Caco-2 (cell line): ENCODE measurements around the gene HYAL3. TPM values are rescaled to one million over a fixed set of nuclear protein-coding genes. Genes with fewer than 3 reads are reported as not detected.
"Not testable (repeated sequence)": the region's sequence is repeated elsewhere in the genome, so short reads cannot be mapped to it uniquely, and the experiment has no call there.

Source experiments
- BruUV-seq: library from RNA; stranded (reverse); fragments of 400-500 nt; replicated peaks from 2 replicates; lab custom pipeline; 2021; lab: Mats Ljungman, UMichigan
- CTCF ChIA-PET: fragments of 300-600 bp; sonication (Branson Sonifier 250); formaldehyde crosslinking; loops from one replicate; lab custom pipeline; 2022; ENCODE audit warnings: antibody characterized with exemption; lab: Charles Lee
- POLR2A ChIA-PET: fragments of 300-600 bp; sonication (Branson Sonifier 250); formaldehyde crosslinking; loops from one replicate; lab custom pipeline; 2022; ENCODE audit warnings: antibody characterized with exemption; lab: Charles Lee
- DNase-seq, 2 experiments: peaks; one replicate each; pipeline versions ENCODE4 v3.0.0 to v3.0.0-alpha.2; 2020 to 2022
- H3K27me3 ChIP-seq: replicated peaks from 2 replicates; pipeline ENCODE4 v1.6.0; 2011; ENCODE audit warnings: low read length; ENCODE audit not compliant: control insufficient read depth, insufficient read depth
- H3K36me3 ChIP-seq: 2 replicates; pipeline ENCODE4 v1.5.1; 2011; ENCODE audit warnings: low read length; ENCODE audit not compliant: control insufficient read depth, insufficient read depth
- H3K4me1 ChIP-seq: fragments of 250-450 bp; sonication (Bioruptor Pico); 2 replicates; pipeline ENCODE4 v1.5.1; 2020; ENCODE audit warnings: mild to moderate bottlenecking
- H3K4me3 ChIP-seq: 2 replicates; pipeline ENCODE4 v1.5.1; 2011; ENCODE audit warnings: low read depth, mild to moderate bottlenecking, control low read depth, low read length
- H3K9me3 ChIP-seq: fragments of 250-450 bp; sonication (Bioruptor Pico); 2 replicates; pipeline ENCODE4 v1.5.1; 2020; ENCODE audit warnings: mild to moderate bottlenecking, moderate library complexity
- H3K27ac Mint-ChIP-seq: one replicate; pipeline ENCODE4 v1.8.0; 2022; ENCODE audit warnings: mixed read lengths; ENCODE audit not compliant: unreplicated experiment
- H3K27me3 Mint-ChIP-seq: one replicate; pipeline ENCODE4 v1.8.0; 2022; ENCODE audit warnings: mixed read lengths; ENCODE audit not compliant: insufficient read depth, unreplicated experiment
- H3K36me3 Mint-ChIP-seq: one replicate; pipeline ENCODE4 v1.8.0; 2022; ENCODE audit warnings: mild to moderate bottlenecking, mixed read lengths; ENCODE audit not compliant: insufficient read depth, unreplicated experiment
- H3K4me1 Mint-ChIP-seq: one replicate; pipeline ENCODE4 v1.8.0; 2022; ENCODE audit warnings: low read depth, mixed read lengths; ENCODE audit not compliant: unreplicated experiment
- H3K4me3 Mint-ChIP-seq: one replicate; pipeline ENCODE4 v1.8.0; 2022; ENCODE audit warnings: mild to moderate bottlenecking, moderate library complexity, mixed read lengths; ENCODE audit not compliant: unreplicated experiment
- H3K9me3 Mint-ChIP-seq: one replicate; pipeline ENCODE4 v1.8.0; 2022; ENCODE audit warnings: mixed read lengths; ENCODE audit not compliant: unreplicated experiment
- intact Hi-C: fragments of 100-400 bp; cut with micrococcal nuclease; formaldehyde crosslinking; loops from one replicate; pipeline ENCODE4 v1.10.0; 2022; ENCODE audit not compliant: unreplicated experiment
- total RNA-seq: library from RNA; stranded (reverse); gene quantifications from 2 replicates; pipeline ENCODE4 v1.2.3, GENCODE V29; 2022
- TF ChIP-seq, protein P1 (sequence below), 2 experiments: fragments of 200-600 bp in 1 of 2; IDR thresholded peaks; 1 replicate in 1 of 2; 2 replicates in 1 of 2; pipeline versions ENCODE4 v1.5.1 to v1.8.0; 2011 to 2022; ENCODE audit warnings: antibody characterized with exemption in 1 of 2, control low read depth in 1 of 2, inconsistent platforms in 1 of 2, low read depth in 1 of 2, low read length in 1 of 2, mild to moderate bottlenecking in 1 of 2, moderate library complexity in 1 of 2; ENCODE audit not compliant: insufficient read depth in 1 of 2, severe bottlenecking in 1 of 2, unreplicated experiment in 1 of 2

The HYAL3 gene
- total RNA-seq, 1 experiment from 2014 or later: 5.2 TPM

DNA sequence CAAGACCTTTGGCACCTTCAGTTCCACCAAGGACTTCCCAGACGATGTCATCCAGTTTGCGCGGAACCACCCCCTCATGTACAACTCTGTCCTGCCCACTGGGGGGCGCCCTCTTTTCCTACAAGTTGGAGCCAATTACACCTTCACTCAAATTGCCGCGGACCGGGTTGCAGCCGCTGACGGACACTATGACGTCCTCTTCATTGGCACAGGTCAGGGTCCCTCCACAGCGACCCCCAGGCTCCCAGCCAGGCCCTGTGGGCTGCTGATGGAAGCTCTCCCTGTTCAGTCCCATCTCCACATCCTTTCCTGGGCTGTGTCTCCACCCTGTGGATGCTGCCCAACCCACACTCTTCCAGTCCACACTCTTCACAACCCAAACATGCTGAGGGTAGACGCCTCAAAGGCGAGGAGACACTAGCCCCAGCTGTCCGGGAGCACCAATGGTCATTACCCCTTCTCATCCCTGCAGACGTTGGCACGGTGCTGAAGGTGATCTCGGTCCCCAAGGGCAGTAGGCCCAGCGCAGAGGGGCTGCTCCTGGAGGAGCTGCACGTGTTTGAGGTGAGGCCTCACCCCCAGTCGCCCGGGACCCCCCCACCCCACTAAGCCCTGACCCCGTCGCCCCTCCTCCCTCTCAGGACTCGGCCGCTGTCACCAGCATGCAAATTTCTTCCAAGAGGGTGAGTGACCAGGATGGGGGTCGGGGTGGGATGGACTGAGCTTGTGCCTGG lies 24.7 kb downstream of the HYAL3 start:
- H3K9me3 Mint-ChIP-seq: no peaks in the 10 kb centered on the region
- H3K9me3 ChIP-seq: no peaks in the 10 kb centered on the region
- BruUV-seq: no TSS peak
- no peaks in the 10 kb centered on the region for H3K27me3 ChIP-seq
- H3K4me1 ChIP-seq: peaks cover 41% of the 10 kb centered on the region
- ChIA-PET CTCF (interaction anchor here (0.6 to 1.3 kb wide), 2 partner anchors 16 to 114 kb away, joined by 4 to 8 read pairs; no protein-coding TSS in a partner anchor), POLR2A (no interaction called here)
- peak in 1 of 2 experiments; percentile 70 for DNase-seq
- intact Hi-C loops: loop anchor here (1.0 kb wide), 1 partner anchor 50 kb away; no protein-coding TSS in a partner anchor
- no peaks in the 10 kb centered on the region for H3K27me3 Mint-ChIP-seq
- H3K27ac Mint-ChIP-seq: peak overlapping the region; percentile 18
- H3K4me1 Mint-ChIP-seq: peaks cover 19% of the 10 kb centered on the region
- H3K4me3 Mint-ChIP-seq: no peak overlapping the region
- peaks cover 2% of the 10 kb centered on the region for H3K36me3 ChIP-seq
- no peak overlapping the region for H3K4me3 ChIP-seq
- H3K36me3 Mint-ChIP-seq: peaks cover 8% of the 10 kb centered on the region
- TF ChIP-seq, protein P1, sequence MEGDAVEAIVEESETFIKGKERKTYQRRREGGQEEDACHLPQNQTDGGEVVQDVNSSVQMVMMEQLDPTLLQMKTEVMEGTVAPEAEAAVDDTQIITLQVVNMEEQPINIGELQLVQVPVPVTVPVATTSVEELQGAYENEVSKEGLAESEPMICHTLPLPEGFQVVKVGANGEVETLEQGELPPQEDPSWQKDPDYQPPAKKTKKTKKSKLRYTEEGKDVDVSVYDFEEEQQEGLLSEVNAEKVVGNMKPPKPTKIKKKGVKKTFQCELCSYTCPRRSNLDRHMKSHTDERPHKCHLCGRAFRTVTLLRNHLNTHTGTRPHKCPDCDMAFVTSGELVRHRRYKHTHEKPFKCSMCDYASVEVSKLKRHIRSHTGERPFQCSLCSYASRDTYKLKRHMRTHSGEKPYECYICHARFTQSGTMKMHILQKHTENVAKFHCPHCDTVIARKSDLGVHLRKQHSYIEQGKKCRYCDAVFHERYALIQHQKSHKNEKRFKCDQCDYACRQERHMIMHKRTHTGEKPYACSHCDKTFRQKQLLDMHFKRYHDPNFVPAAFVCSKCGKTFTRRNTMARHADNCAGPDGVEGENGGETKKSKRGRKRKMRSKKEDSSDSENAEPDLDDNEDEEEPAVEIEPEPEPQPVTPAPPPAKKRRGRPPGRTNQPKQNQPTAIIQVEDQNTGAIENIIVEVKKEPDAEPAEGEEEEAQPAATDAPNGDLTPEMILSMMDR (IDR thresholded peaks at IDR 0.05; ENCODE audit: insufficient read depth in 1 of 2, low read depth in 1 of 2, low read length in 1 of 2, severe bottlenecking in 1 of 2, unreplicated experiment in 1 of 2): peak; percentile 54 to 74

DNA sequence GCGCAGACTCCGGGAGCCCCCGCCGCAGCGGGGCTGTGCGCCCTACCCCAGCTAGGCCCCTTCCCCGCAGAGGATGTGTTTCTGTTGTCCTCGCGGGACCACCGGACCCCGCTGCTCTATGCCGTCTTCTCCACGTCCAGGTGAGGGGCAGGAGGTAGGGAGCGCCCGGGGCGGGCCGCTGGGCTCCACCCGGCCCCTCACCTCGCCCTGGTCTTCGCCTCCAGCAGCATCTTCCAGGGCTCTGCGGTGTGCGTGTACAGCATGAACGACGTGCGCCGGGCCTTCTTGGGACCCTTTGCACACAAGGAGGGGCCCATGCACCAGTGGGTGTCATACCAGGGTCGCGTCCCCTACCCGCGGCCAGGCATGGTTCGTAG lies 25.5 kb downstream of the HYAL3 start:
- Mint-ChIP-seq H3K27ac (peak overlapping the region; percentile 18), H3K36me3 (peaks cover 8% of the 10 kb centered on the region), H3K9me3 (no peaks in the 10 kb centered on the region), H3K4me3 (no peak overlapping the region), H3K27me3 (no peaks in the 10 kb centered on the region), H3K4me1 (peaks cover 27% of the 10 kb centered on the region)
- no TSS peak for BruUV-seq
- Histone ChIP-seq H3K4me3 (no peak overlapping the region), H3K36me3 (peaks cover 2% of the 10 kb centered on the region), H3K27me3 (no peaks in the 10 kb centered on the region), H3K4me1 (peaks cover 50% of the 10 kb centered on the region), H3K9me3 (no peaks in the 10 kb centered on the region)
- CTCF ChIA-PET: interaction anchor here (2.8 kb wide), 1 partner anchor 13 kb away, joined by 10 read pairs; no protein-coding TSS in a partner anchor
- TF ChIP-seq, protein P1 (IDR thresholded peaks at IDR 0.05; ENCODE audit: insufficient read depth in 1 of 2, low read depth in 1 of 2, low read length in 1 of 2, severe bottlenecking in 1 of 2, unreplicated experiment in 1 of 2): no peak
- POLR2A ChIA-PET: no interaction called here
- intact Hi-C loops: loop anchor here (1.0 to 2.0 kb wide), 6 partner anchors 9 to 81 kb away; no protein-coding TSS in a partner anchor
- no peak for DNase-seq

DNA sequence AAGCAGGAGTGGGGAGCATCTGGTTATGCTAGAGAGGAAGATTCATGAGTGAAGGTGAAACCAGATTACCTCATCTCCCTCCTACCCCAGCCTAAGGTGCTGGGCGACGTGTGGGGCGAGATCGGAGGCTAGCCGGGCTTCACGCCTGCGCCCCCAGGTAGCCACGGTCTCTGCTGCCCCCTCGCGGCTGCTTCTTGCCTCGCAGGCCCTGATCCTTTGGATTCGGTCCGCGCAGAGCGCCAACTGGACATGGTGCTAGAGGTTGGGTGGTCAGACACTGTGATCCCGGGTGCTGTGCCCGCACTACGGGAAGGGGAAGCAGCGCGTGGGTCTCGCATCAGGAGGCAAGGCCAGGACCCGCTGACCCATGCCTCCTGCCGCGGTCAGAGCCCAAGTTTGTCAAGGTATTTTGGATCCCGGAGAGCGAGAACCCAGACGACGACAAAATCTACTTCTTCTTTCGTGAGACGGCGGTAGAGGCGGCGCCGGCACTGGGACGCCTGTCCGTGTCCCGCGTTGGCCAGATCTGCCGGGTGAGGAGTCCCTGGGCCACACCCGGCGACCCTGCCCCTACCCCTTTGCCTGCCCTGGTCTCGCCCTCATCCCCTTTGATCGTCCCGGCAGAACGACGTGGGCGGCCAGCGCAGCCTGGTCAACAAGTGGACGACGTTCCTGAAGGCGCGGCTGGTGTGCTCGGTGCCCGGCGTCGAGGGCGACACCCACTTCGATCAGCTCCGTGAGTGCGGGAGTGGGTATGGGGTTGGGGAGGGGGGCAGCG lies 26.1 kb downstream of the HYAL3 start:
- Histone ChIP-seq H3K9me3 (no peaks in the 10 kb centered on the region), H3K4me3 (no peak overlapping the region), H3K36me3 (peaks cover 2% of the 10 kb centered on the region), H3K27me3 (no peaks in the 10 kb centered on the region), H3K4me1 (peaks cover 55% of the 10 kb centered on the region)
- peak; percentile 80 to 92 for DNase-seq
- Mint-ChIP-seq H3K4me3 (no peak overlapping the region), H3K4me1 (peaks cover 33% of the 10 kb centered on the region), H3K9me3 (no peaks in the 10 kb centered on the region), H3K36me3 (peaks cover 8% of the 10 kb centered on the region), H3K27ac (peak overlapping the region; percentile 45), H3K27me3 (no peaks in the 10 kb centered on the region)
- TF ChIP-seq, protein P1 (IDR thresholded peaks at IDR 0.05; ENCODE audit: insufficient read depth in 1 of 2, low read depth in 1 of 2, low read length in 1 of 2, severe bottlenecking in 1 of 2, unreplicated experiment in 1 of 2): peak; percentile 92 to 97
- intact Hi-C loops: loop anchor here (1.0 to 2.0 kb wide), 5 partner anchors 9 to 81 kb away; no protein-coding TSS in a partner anchor
- ChIA-PET CTCF (interaction anchor here (2.8 kb wide), 1 partner anchor 13 kb away, joined by 10 read pairs; no protein-coding TSS in a partner anchor), POLR2A (no interaction called here)
- no TSS peak for BruUV-seq

DNA sequence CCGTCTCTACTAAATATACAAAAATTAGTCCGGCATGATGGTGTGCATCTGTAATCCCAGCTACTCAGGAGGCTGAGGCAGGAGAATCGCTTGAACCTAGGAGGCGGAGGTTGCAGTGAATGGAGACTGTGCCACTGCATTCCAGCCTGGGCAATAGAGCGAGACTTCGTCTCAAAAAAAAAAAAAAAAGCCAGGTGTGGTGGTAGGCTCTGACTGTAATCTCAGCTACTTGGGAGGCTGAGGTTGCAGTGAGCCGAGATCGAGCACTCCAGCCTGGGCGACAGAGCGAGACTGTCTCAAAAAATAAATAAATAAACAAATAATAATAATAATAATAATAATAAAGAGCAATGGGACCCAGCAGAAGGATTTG lies 26.7 kb downstream of the HYAL3 start:
- H3K27me3 Mint-ChIP-seq, DNase-seq, BruUV-seq, H3K27me3 ChIP-seq, H3K9me3 Mint-ChIP-seq, POLR2A ChIA-PET, H3K36me3 ChIP-seq, H3K4me3 Mint-ChIP-seq, H3K36me3 Mint-ChIP-seq, H3K4me3 ChIP-seq, H3K9me3 ChIP-seq: not testable (repeated sequence)
- peaks cover 56% of the 10 kb centered on the region for H3K4me1 ChIP-seq
- peaks cover 39% of the 10 kb centered on the region for H3K4me1 Mint-ChIP-seq
- CTCF ChIA-PET: interaction anchor here (2.8 kb wide), 1 partner anchor 12 kb away, joined by 10 read pairs; no protein-coding TSS in a partner anchor
- intact Hi-C loops: loop anchor here (2.0 kb wide), 1 partner anchor 16 kb away; no protein-coding TSS in a partner anchor
- peak overlapping the region; percentile 45 for H3K27ac Mint-ChIP-seq
